ENCODE data around the gene CD47.

CD47 gene

DNA sequence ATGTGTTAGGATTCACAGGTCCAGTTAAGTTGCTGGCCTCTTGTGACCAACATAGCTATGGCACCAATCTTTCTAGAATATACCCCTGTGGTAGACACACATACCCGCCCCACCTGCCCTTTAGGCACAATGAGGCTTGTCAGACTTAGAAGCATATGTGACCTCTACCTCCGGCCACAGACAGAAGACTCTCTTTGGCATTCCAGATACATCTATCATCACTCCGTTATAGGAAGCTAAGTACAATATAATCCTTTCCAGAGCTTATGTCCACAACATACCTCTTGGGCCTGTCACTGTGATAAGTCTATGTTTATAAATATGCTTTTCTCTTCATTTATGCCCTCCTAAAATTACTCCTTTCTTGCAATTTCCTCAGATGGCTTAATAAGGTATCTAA, 39.8 kb downstream of the CD47 start:
- DNase-seq (ENCODE audit: low read depth) = no peak

DNA sequence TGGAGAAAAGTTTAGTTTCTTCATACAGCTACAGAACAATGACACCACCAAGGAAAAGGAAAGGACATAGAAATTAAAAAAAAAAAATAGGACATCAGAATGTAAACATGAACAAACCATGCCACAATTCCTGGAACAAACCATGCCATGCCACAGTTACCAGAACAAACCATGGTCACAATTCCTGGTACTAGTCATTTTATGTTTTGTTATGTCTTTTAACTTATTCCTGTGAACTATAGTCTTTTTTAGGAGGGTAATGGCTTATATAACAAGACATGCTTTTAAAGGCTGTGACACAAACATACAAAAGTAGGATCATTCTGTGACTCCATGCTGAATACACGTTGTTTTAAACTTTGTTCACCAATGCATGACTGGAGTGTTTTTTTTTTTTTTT, 42.8 kb downstream of the CD47 start:
- no peak for DNase-seq (ENCODE audit: low read depth)

DNA sequence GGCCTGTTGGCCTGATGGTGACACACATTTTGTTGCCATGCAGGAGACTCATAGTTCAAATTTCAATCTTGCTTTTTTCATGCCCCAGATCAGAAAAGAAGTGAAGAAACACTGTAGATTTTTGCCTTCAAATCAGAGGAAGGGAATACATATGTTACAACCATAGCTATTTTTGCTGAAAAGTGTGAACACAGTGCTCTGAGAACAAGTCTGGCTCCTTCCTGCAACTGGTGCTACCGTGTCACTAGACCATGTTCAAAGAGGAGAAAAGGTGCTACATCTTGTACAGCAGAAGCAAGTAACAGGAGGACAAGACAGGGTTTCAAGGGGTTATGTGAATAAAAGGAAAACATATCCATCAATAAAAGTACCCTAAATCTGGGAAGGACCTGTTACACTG, 44.6 kb downstream of the CD47 start:
- DNase-seq (ENCODE audit: low read depth) = no peak

DNA sequence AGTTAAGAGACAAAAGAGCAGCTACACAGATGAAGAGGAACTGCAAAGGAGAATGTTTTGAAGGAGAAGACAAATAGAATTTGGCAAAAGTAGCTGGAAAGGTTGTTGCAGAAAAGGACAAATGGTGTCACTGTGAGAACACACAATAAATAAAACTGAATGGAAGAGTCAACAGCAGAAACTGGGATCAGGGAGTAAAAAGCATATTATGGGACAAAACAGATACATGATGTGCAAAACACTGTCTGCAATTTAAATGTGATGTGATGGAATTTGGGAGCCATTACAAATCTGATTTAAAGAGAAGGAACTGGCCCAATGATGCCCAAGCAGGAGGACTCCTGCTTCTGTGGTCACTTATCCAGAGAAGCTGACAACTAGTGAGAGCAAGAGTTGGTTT, 46.1 kb downstream of the CD47 start:
- DNase-seq (ENCODE audit: low read depth) = no peak

DNA sequence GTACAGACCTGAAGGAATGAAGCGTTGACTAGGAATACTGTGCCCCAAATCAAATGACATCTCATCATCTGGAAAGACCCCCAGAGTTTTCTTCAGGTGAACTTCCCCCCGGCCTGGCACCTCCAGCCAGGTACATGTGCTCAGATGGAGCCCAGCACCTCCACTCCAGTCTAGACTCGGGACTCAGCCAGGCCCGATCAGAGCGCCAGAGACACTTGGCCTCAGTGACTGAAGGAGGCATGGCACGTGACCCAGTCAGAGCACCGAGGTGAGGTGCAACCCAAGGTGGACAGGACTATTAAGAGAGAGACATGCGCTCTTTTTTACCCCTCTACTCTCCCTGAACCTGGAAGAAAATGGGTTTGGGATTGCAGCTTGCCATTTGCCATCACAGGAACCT, 48.5 kb downstream of the CD47 start:
- DNase-seq (ENCODE audit: low read depth) = no peak

DNA sequence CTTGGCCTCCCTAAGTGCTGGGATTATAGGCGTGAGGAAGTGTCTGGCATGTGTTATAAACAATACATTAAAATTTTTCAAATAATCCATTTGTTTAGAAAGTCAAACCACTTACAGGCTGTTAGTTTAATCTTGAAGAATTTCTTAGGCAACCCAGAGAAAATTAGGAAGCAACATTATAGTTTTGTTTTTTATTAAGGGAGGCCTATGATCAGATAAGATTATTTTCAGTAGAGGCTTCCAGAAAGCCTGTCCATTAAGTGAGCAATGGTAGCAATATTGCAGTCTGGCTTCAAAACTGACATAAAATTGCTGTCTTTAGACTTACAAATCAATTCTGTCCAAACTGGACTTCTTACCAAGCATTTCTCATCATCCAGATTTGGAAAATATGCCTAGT, 49.6 kb downstream of the CD47 start:
- DNase-seq (ENCODE audit: low read depth) = no peak

DNA sequence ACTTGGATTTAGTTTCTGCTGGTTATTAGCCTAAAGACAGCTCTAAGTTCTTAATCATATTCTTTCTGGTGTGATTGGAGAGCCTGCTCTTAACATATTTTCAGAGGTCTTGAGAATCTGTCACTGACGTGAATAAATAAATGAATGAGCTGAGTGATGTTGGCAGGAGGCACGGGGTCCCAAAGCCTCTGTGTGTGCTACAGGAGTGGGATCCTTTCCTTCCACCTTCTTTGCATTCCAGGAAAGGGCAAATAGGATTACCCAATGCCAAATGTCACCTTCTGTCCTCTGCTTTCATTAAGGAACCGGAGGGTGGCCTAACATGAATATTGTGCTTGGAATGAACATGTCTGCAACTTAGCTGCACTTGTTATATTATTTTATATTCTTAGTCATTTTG, 53.1 kb downstream of the CD47 start:
- no peak for DNase-seq (ENCODE audit: low read depth)

DNA sequence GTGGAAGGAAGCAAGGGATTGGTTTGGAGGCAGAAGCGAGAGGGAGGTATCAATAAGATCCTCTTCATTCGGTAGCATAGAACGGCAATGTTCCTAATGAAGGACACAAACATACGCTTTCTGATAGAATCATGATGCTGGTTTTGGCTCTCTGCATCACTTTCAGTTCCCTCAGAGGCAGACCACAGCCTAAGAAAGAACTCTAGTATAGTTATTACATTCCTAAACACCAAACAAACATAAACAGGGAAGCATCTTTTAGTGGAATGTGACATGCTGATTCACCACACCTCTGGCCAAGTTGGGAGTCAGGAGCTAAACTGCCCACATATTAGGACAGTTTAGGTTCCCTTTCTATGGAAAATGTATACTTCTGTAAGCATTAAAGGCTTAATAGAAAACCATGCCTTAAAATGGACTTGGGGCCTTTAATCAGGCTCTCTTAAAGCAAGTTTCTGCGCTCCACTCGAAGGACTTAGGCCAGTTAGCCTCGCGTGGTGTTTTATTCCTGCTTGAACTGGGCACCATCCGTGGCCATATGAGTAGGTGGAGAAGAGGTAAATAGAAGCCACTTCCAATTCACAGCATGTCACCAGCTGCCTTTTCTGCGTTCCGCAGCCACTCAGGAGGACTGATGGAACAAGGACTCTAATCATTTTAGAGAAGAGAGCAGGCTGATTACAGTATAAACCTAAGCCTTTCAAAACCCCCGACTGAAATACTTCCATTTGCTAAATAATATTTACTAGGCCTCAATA, 53.7 kb downstream of the CD47 start:
- DNase-seq (ENCODE audit: low read depth) = no peak

DNA sequence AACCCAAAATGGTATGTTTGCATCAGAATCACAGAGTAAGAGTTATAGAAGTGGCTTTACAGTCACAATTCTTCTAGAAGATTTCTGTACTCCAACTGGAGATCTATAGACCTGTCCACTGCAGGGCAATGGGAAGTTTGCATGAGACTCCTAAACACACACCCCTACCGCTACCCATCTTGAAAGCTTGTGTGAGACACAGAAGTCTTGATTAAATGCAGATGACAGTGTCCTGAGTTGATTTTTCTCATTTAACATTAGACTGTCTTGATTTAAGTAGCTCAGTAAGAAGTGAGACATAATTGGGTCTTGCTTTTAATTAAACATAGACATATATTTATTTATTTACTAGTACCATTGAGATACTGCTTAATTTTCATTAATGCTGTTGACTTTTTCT, 54.4 kb downstream of the CD47 start:
- DNase-seq (ENCODE audit: low read depth) = no peak

DNA sequence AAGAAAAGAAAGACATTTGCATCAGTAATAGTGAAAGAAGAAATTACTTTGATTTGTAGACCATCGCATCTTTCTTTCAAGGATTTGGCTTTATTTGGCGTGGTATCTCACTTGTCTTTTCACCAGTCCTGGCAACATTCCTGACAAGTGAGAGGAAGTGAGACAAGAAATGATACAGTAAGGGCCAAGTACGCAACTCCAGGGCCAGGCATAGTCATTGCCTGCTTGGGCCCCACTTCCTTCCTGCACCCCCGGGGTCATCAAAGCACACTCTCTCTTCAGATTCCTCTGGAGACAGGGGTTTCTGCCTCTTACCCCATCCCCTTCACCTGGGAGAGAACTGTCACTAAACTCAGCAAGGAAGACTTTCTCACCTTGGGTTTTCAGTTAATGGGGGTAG, 55.1 kb downstream of the CD47 start:
- DNase-seq (ENCODE audit: low read depth) = no peak

DNA sequence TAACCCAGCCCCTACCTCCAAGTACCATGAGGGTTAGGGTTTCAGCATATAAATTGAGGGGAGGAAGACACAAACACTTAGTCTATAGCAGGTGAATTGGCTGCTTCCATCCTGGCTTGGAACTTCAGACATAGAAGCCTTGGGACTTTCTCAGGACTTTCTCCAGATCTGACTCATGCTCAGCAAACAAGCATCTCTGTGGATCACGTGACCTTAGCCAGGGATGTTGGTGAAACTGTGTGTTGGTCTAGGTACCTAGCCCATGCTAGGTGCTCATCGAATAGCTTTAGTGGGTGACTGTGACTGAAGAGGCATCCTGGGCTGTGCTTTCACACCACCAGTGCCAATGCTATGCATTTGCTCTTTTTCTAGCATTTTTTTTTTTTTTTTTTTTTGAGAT, 58.9 kb downstream of the CD47 start:
- DNase-seq (ENCODE audit: low read depth) = no peak

DNA sequence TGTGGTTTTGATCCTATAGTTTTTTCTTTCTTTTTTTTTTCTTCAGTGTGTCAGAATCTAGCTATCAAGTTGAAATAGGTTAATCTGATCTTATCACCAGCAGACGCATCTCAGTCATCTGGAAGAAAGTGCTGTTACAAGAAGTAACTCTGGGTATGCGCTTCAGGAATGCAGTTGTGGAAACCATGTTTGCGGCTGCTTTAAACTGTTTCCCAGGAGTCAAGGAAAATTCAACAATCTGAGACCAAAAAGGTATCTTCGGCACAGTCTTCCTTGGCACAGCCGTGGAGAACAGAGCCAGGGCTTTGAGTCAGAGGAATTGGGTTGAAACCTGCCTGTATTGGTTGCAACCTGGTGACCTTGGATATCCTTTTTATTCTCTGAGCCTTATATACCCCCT, 59.9 kb downstream of the CD47 start:
- DNase-seq (ENCODE audit: low read depth) = no peak

DNA sequence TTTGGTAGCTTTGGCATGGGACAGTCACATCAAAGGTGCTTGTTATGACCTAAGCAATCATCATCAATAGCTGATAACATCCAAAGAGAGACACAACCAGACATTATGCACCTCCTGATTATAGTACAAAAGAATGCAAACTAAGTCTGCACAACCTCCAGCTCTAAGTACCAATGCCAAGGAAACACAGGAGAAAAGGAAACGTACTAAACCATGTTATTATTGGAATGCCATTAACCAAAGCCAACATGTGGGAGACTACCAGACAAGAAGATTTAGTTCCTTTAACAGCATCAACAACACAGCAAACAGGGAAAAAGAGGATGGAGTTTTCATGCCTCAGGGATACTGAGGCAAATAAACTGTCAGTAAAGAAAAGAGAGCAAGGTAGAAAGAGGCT, 61.4 kb downstream of the CD47 start:
- no peak for DNase-seq (ENCODE audit: low read depth)

DNA sequence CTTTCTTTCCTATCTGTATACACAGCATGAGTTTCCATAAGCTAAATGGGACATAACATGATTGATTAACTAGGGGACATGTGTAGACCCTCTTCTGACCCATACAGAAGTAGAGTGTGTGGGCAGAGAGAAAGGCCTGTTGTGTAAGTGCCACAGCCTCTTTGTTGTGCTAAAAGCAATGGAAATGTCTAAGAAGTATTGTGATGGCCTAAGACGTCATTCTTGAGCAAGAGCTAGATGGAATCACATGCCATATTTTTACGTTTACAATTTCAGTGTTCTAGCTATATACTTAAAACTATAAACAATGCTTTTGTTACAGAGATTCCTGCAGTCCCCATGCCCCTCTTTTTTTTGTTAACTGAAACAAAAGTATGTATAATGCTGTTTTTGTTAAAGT, 61.9 kb downstream of the CD47 start:
- no peak for DNase-seq (ENCODE audit: low read depth)

DNA sequence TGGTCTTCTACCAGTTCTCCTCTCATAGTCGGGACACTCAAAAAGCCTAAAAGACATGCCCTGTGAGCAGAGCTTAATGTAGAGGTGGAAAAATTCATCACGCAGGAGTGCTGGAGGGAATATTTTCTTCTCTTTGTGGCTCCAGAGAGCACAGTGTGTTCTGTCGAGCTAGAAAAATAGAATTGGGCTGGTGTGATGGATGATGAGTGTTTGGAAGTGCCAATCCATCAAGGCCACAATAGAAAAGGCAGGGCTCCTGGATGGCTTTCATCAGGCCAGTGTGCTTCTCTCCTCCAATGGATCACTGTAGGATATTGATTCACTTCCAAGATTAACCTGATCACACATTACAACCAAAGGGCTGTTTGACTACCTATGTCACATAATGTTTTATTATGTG, 65.7 kb downstream of the CD47 start:
- DNase-seq (ENCODE audit: low read depth) = no peak

DNA sequence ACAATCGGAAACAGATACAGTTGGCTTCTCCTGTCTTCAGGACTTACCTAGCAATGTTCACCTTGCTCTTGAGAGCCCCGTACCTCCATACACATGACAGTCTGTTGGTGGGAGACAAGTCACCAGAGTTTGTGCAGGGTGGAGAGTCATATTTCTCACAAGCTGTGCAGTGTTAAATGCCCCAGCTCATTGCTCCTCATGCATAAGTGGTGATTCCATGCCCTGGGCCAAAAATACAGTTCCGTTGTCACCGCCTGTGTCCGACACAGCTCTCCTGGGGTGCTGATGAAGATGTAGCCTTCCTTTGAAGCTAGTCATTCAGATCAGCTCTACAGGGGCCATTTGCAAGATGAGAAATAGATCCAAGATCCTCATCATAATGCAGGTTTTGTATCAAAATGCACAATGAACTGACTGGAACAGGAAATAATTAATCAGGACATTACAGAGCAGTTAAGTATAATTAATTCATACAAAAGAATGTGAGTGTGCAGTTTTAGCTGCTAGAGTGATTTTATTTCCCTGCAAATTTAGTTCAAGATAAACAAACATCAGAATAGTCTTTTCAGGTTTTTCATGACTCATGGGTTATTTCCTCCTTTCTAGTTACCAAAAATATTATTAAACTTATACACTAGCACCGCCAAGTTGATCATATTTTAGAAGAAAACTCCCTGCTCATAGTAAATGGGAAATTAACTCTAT, 66.5 kb downstream of the CD47 start:
- no peak for DNase-seq (ENCODE audit: low read depth)

DNA sequence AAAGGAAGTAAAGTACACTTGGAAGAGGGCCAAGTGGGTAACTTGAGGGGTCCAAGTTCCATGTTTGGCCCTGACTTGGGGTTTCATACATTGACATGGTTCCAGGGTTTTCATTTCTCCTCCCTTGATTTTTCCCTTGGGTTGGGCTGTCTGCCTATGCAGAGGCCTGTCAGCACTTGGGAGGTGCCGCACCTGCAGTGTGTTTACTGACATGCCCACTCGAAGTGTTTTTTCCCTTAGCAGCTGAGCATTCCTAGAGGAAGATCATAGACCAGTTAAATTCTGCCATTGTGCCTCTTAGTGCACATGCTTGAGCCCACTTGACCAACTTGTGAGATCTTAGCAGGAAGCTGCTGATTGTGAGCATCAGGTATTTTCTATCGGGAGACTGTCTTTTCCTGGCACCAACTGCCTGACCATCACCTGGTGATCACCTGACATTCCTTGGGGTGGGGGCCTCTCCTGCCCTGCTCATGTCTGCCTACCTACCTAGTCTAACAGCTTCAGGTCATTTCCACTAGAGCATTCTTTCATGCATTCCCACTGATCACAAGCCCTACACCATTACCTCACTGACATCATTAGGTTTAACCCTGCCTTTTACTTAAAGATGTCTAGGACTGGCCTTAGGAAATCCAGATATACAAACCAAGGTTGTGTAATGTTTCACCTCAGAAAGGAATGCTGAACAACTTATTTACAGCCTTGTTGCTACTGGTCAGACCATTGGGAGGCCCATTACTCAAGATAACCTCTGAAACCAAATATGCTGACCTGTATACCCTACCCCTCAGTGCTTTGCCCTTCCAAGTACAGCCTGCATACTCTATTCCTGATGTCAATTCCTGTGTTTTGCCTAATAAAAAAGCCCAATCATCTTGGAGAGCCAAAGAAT, 68.3 kb downstream of the CD47 start:
- no peak for DNase-seq (ENCODE audit: low read depth)

DNA sequence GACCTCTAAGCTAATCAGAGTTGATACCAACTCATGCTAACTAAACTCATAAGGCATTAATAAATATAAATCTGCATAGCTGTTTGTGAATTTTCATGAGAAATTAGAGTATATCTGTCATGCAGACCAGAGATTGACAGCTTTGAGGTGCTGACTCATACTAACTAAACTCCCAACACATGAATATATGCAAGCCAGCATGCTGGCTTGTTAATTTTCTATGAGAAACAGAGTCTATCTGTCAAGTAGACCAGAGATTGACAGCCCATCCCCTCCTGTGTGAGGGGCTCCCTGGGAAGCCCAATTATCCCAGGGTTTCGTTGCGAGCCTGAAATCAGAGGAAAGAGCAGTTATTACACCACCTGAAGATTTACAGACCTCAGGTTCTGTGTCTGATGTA, 69.3 kb downstream of the CD47 start:
- DNase-seq (ENCODE audit: low read depth) = no peak

DNA sequence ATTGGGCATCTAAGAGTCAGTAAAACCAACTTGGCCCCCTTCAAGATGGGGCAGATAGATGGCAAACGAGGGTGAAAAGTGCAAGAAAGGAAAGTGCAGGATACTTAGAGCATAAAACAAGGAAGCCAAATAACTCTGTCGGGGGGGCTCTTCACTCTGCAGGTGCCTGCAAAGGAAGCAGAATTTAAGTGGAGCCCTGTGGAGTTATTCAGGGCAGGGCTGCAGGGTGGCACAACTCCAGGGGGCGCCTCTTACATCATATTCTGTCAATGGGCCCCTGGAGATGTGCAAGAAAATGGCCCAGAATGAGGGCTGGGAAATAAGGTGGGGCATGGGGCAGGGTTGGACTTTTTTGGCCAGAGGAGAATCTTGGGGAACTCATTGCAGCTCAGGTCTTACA, 69.7 kb downstream of the CD47 start:
- no peak for DNase-seq (ENCODE audit: low read depth)

DNA sequence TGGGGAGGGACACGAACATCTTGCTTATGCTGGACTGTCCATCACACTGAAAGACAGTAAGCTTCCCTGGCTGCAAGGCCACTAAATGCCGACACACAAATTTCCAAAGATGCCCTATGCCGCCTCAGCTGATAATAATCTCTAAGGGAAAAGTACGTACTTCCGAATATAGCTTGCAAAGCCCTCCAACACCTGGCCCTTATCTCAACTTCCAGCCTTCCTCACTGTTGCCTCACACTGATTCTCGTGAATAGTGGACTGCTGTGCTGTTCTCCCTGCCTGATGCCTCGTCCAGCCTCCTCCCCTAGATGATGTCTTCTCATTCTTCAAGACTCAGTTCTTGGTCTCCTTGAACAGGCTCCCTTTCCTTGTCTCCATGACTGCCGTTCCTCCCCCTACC, 72.3 kb downstream of the CD47 start:
- no peak for DNase-seq (ENCODE audit: low read depth)

DNA sequence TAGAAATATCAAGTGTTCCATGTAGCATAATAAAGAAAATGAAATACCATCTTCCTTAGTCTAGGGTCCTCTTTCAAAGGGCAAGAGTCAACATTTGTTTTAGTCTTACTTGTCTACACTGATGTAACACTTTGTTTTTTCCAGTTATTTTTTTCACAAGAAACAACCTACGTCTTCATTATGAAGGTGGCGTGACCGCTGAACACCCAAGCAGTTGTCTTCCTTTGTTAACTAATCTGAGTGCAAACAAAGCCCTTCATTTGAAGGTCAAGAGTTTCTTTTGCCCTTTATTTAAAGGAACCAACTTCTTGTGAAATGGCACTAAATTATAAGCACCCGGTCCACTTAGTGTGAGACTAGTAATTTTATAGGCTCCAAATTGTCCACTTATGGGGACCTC, 73.2 kb downstream of the CD47 start:
- DNase-seq (ENCODE audit: low read depth) = no peak

DNA sequence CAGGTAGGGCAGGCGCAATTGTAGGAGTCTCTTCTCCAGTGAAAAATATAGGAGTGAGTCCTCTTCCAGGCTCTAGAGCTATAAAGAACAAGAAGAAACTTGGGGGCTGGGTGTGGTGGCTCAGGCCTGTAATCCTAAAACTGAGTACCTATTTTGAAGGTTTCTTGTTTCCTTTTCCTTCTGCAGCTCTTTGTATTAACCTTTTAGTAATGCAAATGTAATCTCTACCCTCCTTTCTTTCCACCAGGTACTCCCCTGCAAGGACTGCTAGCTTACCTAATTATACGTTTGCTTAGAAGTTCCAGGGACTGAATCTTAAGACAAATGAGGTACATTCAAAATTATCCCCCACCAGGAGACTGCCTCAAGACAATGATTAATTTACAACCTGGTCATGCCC, 75.9 kb downstream of the CD47 start:
- no peak for DNase-seq (ENCODE audit: low read depth)

Measured in stimulated activated CD8-positive, alpha-beta memory T cell treated with anti-CD3 and anti-CD28 coated beads, Interleukin-15, amount 100 ng/mL, for 1 hour (primary cell).